Parathyroid adenoma (tissue), 2 donors: Measurements from ENCODE around the gene CTSZ.
A peak's percentile ranks its signal among the peaks of the same experiment; 100 is the strongest.

ENCODE experiments used
- H2AFZ ChIP-seq: fragments of 300-600 bp; sonication (generic); one replicate; pipeline ENCODE4 v1.7.0; 2017; ENCODE audit warnings: antibody characterized with exemption, mild to moderate bottlenecking
- H3K27ac ChIP-seq: fragments of 300-600 bp; sonication (generic); one replicate; pipeline ENCODE4 v1.7.0; 2017
- H3K27me3 ChIP-seq: fragments of 300-600 bp; sonication (generic); one replicate; pipeline ENCODE4 v1.7.0; 2017; ENCODE audit warnings: low read length; ENCODE audit not compliant: control insufficient read depth, insufficient read depth
- H3K36me3 ChIP-seq: fragments of 300-600 bp; sonication (generic); one replicate; pipeline ENCODE4 v1.7.0; 2017; ENCODE audit warnings: low read length; ENCODE audit not compliant: control insufficient read depth, insufficient read depth
- H3K4me1 ChIP-seq: fragments of 300-600 bp; sonication (generic); one replicate; pipeline ENCODE4 v1.7.0; 2017; ENCODE audit warnings: control low read depth
- H3K4me2 ChIP-seq: fragments of 300-600 bp; sonication (generic); one replicate; pipeline ENCODE4 v1.7.0; 2017; ENCODE audit warnings: low read length
- H3K4me3 ChIP-seq: fragments of 300-600 bp; sonication (generic); one replicate; pipeline ENCODE4 v1.7.0; 2017; ENCODE audit warnings: low read depth, low read length
- H3K79me2 ChIP-seq: fragments of 300-600 bp; sonication (generic); one replicate; pipeline ENCODE4 v1.7.0; 2017; ENCODE audit warnings: control low read depth
- H3K9ac ChIP-seq: fragments of 300-600 bp; sonication (generic); one replicate; pipeline ENCODE4 v1.7.0; 2017; ENCODE audit warnings: mild to moderate bottlenecking
- H3K9me3 ChIP-seq: fragments of 300-600 bp; sonication (generic); one replicate; pipeline ENCODE4 v1.7.0; 2017; ENCODE audit warnings: low read length; ENCODE audit not compliant: control insufficient read depth
- CTCF ChIP-seq: fragments of 300-600 bp; sonication (generic); IDR thresholded peaks from one replicate; pipeline ENCODE4 v1.7.0; 2017; ENCODE audit warnings: antibody characterized with exemption, mild to moderate bottlenecking
- donor health status: primary hyperparathyroidism.

CTSZ gene

GRCh38 chr20:59006864-59007664, at the start of gene CTSZ:
TSS of gene CTSZ (minus strand) at chr20:59007254. CDS start at chr20:59007128, 126 bp downstream.
- peaks cover 17% of the 10 kb centered on the region for H3K4me1 ChIP-seq
- TF ChIP-seq CTCF = no peak

GRCh38 chr20:59055302-59055701, 48.2 kb upstream of the CTSZ start:
- H3K9me3 ChIP-seq = no peaks in the 10 kb centered on the region
- no peaks in the 10 kb centered on the region for H3K27me3 ChIP-seq
- H2AFZ ChIP-seq = no peak overlapping the region
- H3K27ac ChIP-seq = no peak overlapping the region
- no peak overlapping the region for H3K4me2 ChIP-seq
- no peak overlapping the region for H3K9ac ChIP-seq
- no peak overlapping the region for H3K4me3 ChIP-seq
- no peaks in the 10 kb centered on the region for H3K36me3 ChIP-seq
- H3K4me1 ChIP-seq = no peaks in the 10 kb centered on the region
- peak; percentile 6 for TF ChIP-seq CTCF
- no peaks in the 10 kb centered on the region for H3K79me2 ChIP-seq

More at GRCh38 chr20:59006864-59007664, at the start of gene CTSZ:
- Histone ChIP-seq H3K27me3 (no peaks in the 10 kb centered on the region), H3K79me2 (peaks cover 12% of the 10 kb centered on the region), H2AFZ (peak within 1 kb of the TSS; percentile 92), H3K36me3 (no peaks in the 10 kb centered on the region), H3K27ac (peak within 1 kb of the TSS; percentile 56), H3K9me3 (no peaks in the 10 kb centered on the region), H3K4me3 (peak within 1 kb of the TSS; percentile 88), H3K4me2 (peak within 1 kb of the TSS; percentile 99), H3K9ac (peak within 1 kb of the TSS; percentile 78)

GRCh38 chr20:59051666-59052185, 44.7 kb upstream of the CTSZ start:
- Histone ChIP-seq H3K27ac (no peak overlapping the region), H3K4me2 (no peak overlapping the region)
- TF ChIP-seq CTCF = no peak

GRCh38 chr20:59050437-59050836, 43.4 kb upstream of the CTSZ start:
- Histone ChIP-seq H3K4me1 (no peaks in the 10 kb centered on the region), H2AFZ (no peak overlapping the region)
- no peak for TF ChIP-seq CTCF

More at GRCh38 chr20:59051666-59052185, 44.7 kb upstream of the CTSZ start:
- Histone ChIP-seq H2AFZ (no peak overlapping the region), H3K79me2 (no peaks in the 10 kb centered on the region), H3K9me3 (no peaks in the 10 kb centered on the region), H3K4me1 (no peaks in the 10 kb centered on the region), H3K4me3 (no peak overlapping the region), H3K9ac (no peak overlapping the region), H3K36me3 (no peaks in the 10 kb centered on the region), H3K27me3 (no peaks in the 10 kb centered on the region)

More at GRCh38 chr20:59050437-59050836, 43.4 kb upstream of the CTSZ start:
- H3K27ac ChIP-seq = no peak overlapping the region
- no peak overlapping the region for H3K9ac ChIP-seq
- no peaks in the 10 kb centered on the region for H3K79me2 ChIP-seq
- no peaks in the 10 kb centered on the region for H3K27me3 ChIP-seq
- no peak overlapping the region for H3K4me2 ChIP-seq
- no peak overlapping the region for H3K4me3 ChIP-seq
- no peaks in the 10 kb centered on the region for H3K36me3 ChIP-seq
- H3K9me3 ChIP-seq = no peaks in the 10 kb centered on the region
